ENCODE measurements around the gene AGMAT.

Gene AGMAT

DNA sequence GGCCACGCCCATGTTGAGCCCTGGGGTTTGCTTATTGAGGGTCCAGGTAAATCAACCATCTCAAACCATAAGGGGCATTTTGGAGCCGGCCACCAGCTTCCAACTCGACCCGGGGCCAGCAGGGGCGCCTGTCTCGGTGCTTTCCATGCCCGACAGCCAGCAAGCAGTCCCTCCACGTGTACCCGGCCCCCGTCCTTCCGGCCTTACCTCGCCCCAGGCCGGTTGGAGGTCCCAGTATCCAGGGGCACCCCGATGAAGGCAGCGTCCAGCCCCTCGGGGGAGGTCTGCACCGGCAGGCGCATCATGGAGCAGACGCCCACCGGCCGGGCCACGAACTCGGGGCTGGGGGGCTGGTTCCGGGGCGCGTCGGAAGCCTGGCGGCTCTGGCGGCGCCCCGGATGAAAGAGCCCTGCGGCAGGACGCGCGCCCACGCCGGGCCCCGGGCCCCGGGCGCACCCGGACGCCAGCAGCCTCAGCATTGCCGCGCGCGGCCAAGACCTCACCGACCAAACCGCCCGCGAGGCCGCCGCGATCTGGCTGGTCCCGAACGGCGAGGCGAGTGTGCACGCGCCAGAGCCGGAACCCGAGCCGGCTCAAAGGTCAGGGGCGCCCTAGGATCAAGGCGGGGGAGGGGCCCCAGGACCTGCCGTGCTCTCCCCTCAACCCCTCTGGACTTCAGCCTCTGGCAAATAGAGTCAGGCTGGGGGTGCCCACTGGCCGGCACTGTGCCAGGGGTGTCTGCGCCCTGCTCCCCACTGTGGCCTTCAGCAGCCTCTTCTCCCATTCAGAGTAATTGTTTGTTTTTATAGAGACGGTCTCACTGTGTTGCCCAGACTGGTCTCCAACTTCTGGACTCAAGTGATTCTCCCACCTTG, at the start of gene AGMAT:
AGMAT (minus strand) TSS at position 563 of the 875 bp plus-strand sequence; CDS start at position 479, 84 bp downstream.
- peak; percentile 57 to 62 for DNase-seq

- no peak for DNase-seq
Observed at GRCh38 chr1:15633756-15634420, 49.0 kb upstream of the AGMAT start.

- DNase-seq: no peak
Observed at GRCh38 chr1:15628003-15628402, 43.2 kb upstream of the AGMAT start.

GRCh38 chr1:15627343-15627988, 42.6 kb upstream of the AGMAT start:
- DNase-seq: no peak

- no peak for DNase-seq
Observed at GRCh38 chr1:15626269-15626950, 41.6 kb upstream of the AGMAT start.

- DNase-seq: no peak
Observed at GRCh38 chr1:15625056-15625917, 40.4 kb upstream of the AGMAT start.

DNA sequence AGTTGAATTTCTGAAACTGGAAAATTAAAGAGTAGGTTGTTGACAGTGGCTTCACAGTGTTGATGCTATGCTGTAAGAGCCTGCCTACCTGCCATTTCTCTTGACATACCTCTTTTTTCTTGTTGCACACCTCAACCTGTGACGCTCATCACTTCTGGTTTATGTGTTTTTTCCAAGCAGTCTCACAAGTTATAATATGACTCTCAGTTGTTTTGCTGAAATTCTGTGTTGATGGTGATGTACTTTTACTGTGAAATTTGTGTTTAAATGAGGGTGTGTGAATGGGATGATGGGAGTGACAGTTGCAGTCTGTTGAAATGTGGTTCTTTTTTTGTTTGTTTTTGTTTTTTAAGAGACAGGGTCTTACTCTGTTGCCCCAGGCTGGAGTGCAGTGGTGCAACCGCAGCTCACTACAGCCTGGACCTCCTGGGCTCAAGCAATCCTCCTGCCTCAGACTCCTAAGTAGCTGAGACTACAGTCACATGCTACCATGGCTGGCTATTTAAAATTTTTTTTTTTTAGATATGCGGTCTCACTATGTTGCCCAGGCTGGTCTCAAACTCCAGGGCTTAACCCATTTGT, 39.4 kb upstream of the AGMAT start:
- no peak for DNase-seq

DNA sequence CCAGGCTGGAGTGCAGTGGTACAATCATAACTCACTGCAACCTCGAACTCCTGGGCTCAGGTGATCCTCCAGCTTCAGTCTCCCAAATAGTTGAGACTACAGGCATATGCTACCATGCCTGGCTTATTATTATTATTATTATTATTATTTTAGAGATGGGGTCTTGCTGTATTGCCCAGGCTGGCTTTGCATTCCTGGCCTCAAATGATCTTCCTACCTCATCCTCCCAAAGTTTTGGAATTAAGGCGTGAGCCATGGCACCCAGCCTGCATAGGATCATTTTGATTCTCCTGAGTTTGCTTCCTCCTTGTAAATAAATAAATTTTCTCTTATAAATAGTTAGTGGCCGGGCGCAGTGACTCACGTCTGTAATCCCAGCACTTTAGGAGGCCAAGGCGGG, 38.6 kb upstream of the AGMAT start:
- no peak for DNase-seq

GRCh38 chr1:15622712-15623373, 38.0 kb upstream of the AGMAT start:
- no peak for DNase-seq

DNA sequence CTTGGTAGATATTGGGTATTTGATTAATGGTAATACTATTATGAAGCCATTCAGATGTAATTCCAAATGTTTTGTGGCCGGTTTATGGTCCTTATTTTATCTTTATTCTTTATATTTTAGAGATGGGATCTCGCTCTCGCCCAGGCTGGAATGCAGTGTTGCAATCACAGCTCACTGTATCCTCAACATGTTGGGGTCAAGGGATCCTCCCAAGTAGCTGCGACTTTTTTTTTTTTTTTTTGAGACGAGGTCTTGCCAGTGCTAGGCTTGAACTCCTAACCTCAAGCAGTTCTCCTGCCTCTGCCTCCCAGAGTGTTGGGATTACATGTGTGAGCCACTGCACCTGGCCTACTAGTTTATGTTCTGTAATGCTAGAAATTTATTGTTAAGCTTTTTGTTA, 37.1 kb upstream of the AGMAT start:
- no peak for DNase-seq

DNA sequence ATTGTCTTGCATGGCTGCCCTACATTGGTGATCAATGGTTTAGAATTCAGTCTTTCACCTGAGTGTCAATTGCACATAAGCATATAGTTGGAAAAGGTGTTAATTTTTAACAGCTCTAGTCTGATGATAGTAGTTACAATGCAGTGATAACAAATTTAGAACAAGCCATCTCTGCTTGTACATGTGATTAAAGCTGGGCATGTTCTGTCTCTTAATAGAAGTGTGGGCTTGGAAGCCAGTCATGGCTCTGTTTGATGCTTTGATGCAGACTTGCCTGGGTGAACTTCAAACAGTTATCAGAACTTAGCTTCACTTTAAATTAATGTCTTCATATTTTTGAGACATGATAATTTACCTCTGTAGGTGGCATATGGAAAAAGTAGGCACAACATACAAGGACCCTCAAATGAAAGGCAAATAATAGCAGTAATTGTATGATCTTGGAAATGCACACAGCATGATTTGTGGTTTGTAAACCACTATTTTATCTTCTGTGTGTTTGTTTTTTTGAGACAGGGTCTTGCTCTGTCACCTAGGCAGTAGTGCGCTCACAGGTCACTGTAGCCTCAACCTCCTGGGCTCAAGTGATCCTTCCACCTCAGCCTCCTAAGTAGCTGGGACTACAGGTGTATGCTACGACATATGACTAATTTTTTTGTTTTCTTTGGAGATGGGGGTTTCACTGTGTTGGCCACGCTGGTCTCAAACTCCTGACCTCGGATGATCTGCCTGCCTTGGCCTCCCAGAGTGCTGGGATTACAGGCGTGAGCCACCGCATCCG, 36.2 kb upstream of the AGMAT start:
- no peak for DNase-seq

DNA sequence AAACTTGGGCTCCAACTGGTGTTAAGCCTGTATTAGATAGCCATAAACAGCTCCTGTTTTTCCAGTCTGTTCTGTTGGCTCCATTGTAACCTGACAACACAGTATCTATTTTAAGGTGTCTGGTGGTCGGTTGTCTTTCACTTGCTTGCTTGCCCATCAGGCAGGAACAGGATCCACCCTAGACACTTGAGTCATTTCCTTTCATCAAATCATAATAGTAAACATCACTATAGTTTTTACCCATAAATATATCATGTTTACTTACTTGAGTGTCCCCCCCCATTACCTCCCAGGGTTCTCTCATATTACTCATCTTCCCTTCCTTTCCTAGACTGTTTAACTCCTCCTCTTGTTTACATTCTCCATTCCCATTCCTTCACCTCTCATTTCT, 35.3 kb upstream of the AGMAT start:
- no peak for DNase-seq

- DNase-seq: no peak
Observed at GRCh38 chr1:15618655-15619525, 34.0 kb upstream of the AGMAT start.

- DNase-seq: no peak
Observed at GRCh38 chr1:15618077-15618654, 33.3 kb upstream of the AGMAT start.

- peak; percentile 94 to 96 for DNase-seq
Observed at GRCh38 chr1:15617173-15618076, 32.6 kb upstream of the AGMAT start, which contains the start of gene DDI2. DDI2 (plus strand) TSS chr1:15617458; CDS start chr1:15617671, 213 bp downstream.

DNA sequence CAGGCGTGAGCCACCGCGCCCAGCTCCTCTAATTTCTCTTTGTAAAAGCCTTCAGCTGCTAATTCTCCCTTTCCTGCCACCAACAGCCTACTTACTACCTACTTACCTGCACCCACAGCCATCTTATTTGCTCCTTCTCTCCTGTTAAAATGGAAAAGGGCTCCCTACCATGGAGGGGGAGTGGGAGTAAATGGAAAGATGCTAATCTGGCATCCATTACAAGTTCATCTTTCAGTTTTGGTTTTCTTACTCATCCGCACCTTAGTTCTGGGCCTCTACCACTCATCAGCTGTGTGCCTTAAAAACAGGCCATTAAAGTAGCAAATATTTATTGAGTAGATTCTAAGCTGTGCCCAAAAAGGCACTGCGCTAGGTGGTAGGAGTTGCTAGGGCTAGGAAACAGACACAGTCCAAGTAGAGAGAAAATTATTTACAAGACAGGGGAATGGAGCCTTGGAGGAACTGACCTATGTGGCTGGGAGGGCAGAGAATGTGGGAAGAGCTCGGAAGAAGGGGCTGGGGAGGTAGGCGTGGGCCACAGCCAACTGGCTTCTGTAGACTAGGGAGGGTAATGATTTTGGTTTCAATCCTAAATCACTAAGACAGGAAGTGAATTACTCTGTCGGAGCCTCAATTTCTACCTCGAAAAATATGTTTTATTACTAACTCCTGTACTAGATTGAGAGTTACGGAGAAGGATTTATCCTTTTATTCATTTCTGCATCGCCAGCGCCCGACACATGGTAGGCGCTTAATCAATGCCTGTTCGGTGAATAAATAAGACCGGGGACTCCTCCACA, 31.7 kb upstream of the AGMAT start:
- DNase-seq: no peak

DNA sequence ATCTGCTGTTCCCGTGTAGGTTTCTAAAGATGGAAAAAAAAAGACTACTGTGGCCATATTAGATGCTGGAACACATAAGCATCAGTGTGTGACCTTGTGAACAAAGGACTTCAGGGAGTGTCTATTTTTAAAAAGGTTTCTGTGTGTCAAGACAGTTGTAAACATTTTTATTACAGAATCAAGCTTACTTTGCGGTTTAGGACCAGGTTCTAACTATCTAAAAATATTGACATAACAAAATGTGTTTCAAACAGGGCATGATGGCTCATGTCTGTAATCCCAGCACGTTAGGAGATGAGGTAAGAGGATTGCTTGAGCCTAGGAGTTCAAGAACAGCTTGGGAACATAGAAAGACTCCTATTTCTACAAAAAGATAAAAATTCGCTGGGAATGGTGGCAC, 25.3 kb upstream of the AGMAT start:
- no peak for DNase-seq

Data from stimulated activated CD4-positive, alpha-beta T cell treated with anti-CD3 and anti-CD28 coated beads, Interleukin-4, amount 100 ng/mL, for 4 hours (primary cell).